Measurements from ENCODE around the gene CCDC63.

Gene CCDC63

DNA sequence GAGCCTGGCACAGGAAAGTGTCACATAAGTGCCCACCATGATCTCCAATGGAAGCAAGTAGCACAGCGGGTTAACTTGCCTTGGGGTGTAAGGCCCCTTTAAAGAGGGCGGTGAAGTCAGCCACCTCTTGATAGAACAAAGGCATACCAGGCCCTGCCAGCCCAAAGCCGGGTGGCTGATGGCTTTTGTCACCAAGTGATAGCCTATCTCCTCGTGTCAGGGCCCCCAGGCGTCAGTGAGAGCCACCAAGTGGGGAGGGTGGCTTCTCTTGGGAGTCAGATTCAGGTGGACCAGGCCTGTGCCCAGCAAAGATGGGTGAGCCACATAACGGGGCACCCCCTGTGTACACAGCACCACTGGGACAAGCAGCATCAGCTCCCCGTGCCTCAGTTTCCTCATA is 81.9 kb downstream of the CCDC63 start:
- H3K4me3 Mint-ChIP-seq: no peak overlapping the region
- H3K27ac Mint-ChIP-seq: no peak overlapping the region
- no peaks in the 10 kb centered on the region for H3K4me1 Mint-ChIP-seq (ENCODE audit: low read depth)
- intact Hi-C loops (cut with micrococcal nuclease): no loop called here
- no peaks in the 10 kb centered on the region for H3K9me3 Mint-ChIP-seq
- no peaks in the 10 kb centered on the region for H3K27me3 Mint-ChIP-seq
- H3K36me3 Mint-ChIP-seq (ENCODE audit: low read depth): no peaks in the 10 kb centered on the region

DNA sequence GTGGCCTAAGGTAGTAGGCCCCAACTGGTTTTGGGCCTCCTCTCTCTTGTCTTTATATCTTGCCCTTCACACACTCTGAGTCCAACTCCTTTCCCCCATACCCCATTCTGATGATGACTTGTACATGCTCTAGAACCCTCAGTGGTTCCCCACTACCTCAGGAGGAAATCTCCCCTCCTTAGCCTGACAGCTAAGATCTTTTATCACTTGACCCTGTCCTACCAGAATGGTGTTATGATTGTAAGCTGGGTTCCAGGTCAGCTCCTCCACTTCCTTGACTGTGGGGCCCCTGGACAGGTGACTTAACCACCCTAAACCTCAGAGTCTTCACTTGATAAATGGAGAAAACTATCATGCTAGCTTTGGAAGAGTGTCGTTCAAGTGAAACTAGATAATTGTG is 83.0 kb downstream of the CCDC63 start:
- Mint-ChIP-seq H3K36me3 (ENCODE audit: low read depth) (no peaks in the 10 kb centered on the region), H3K9me3 (no peaks in the 10 kb centered on the region), H3K27me3 (no peaks in the 10 kb centered on the region), H3K4me3 (no peak overlapping the region), H3K4me1 (ENCODE audit: low read depth) (peaks cover 6% of the 10 kb centered on the region), H3K27ac (no peak overlapping the region)
- intact Hi-C loops (cut with micrococcal nuclease): loop anchor here (10.0 kb wide), 1 partner anchor 535 kb away; no protein-coding TSS in a partner anchor

DNA sequence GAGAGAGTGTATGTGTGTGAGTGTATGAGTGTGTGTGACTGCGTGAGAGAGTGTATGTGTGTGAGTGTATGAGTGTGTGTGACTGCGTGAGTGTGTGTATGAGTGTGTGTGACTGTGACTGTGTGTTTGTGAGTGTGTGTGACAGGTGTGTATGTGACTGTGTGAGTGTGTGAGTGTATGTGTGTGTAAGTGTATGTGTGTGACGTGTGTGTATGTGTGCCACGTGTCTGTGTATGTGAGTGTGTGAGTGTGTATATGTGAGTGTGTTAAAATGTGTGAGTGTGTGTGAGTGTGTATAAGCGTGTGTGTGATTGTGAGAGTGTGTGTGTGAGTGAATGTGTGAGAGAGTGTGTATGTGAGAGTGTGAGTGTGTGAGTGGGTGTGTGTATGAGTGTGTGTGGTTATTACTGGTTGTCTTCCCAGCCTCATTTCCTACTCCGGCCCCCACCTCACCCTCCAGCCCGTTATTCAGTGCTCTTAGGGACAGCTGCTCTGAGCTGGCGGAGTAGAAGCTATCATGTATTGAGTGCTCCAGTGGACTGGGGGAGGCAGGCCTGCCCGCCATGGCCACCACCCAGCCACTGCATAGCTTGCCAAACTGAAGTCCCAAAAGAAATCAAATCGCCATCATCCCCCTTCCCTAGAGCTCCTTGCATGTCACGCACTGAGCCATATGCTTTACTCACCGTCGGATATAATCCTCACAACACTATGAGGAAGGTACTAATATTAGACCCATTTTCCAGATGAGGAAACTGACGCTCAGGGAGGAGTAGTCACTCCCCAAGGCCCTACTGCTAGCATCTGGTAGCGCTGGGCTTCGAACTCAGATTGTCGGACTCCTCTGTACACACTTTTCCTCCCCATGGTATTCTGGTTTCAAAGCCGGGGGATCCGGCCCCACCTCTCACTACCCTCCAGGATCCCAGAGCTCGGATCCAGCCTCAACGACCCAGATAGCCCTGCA is 83.8 kb downstream of the CCDC63 start:
- Mint-ChIP-seq H3K4me3 (no peak overlapping the region), H3K27me3 (no peaks in the 10 kb centered on the region), H3K27ac (no peak overlapping the region), H3K9me3 (no peaks in the 10 kb centered on the region), H3K4me1 (ENCODE audit: low read depth) (peaks cover 6% of the 10 kb centered on the region), H3K36me3 (ENCODE audit: low read depth) (no peaks in the 10 kb centered on the region)
- intact Hi-C loops (cut with micrococcal nuclease): loop anchor here (10.0 kb wide), 1 partner anchor 534 kb away; no protein-coding TSS in a partner anchor

DNA sequence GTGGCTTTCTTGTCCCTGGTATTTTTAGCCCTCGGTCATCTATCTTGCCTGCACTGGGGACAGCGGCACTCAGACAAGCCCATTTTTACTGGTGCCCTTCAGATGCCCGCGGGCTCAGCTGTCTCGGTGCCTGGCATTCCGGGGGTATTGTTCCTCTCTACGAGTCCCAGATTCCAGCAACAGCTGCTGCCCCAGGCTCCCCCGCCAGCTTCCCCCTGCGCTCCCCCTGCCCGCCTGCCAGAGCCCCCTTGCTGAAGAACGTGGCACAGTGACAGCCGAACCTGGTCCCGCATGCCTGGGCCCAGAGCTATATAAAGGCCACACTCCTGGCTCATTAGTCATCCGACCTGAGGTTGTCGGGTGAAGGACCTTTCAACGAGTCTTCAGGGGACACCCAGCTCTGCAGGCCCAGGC is 84.5 kb downstream of the CCDC63 start:
- Mint-ChIP-seq H3K4me1 (ENCODE audit: low read depth) (peaks cover 7% of the 10 kb centered on the region), H3K36me3 (ENCODE audit: low read depth) (no peaks in the 10 kb centered on the region)
- intact Hi-C loops (cut with micrococcal nuclease): loop anchor here (10.0 kb wide), 1 partner anchor 533 kb away; no protein-coding TSS in a partner anchor

DNA sequence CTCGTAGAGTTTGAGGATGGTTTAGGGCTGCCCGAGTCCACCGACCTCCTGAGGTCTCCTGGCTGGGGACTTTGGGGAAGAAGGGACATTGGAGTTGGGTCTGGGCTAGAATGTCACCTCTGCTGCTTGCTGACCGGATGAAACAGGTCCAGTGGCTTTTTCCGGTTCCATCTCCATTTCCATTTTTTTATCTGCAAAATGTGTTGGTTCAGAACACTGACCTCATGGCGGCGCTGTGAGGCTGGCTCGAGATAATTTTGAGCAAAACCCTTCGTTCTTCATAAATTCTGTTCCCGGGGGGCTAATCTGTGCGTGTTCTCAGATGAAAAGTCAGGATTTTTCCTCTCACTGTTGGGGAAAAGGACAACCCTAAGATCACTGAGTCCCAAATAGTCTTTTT is 85.3 kb downstream of the CCDC63 start:
- peaks cover 12% of the 10 kb centered on the region for H3K4me1 Mint-ChIP-seq (ENCODE audit: low read depth)
- no peak overlapping the region for H3K27ac Mint-ChIP-seq
- peaks cover 9% of the 10 kb centered on the region for H3K27me3 Mint-ChIP-seq
- H3K9me3 Mint-ChIP-seq: no peaks in the 10 kb centered on the region
- H3K4me3 Mint-ChIP-seq: no peak overlapping the region
- H3K36me3 Mint-ChIP-seq (ENCODE audit: low read depth): no peaks in the 10 kb centered on the region
- intact Hi-C loops (cut with micrococcal nuclease): loop anchor here (10.0 kb wide), 1 partner anchor 533 kb away; no protein-coding TSS in a partner anchor

More for the DNA sequence above, 84.5 kb downstream of the CCDC63 start:
- Mint-ChIP-seq H3K9me3 (no peaks in the 10 kb centered on the region), H3K27ac (no peak overlapping the region), H3K27me3 (peaks cover 3% of the 10 kb centered on the region), H3K4me3 (no peak overlapping the region)

DNA sequence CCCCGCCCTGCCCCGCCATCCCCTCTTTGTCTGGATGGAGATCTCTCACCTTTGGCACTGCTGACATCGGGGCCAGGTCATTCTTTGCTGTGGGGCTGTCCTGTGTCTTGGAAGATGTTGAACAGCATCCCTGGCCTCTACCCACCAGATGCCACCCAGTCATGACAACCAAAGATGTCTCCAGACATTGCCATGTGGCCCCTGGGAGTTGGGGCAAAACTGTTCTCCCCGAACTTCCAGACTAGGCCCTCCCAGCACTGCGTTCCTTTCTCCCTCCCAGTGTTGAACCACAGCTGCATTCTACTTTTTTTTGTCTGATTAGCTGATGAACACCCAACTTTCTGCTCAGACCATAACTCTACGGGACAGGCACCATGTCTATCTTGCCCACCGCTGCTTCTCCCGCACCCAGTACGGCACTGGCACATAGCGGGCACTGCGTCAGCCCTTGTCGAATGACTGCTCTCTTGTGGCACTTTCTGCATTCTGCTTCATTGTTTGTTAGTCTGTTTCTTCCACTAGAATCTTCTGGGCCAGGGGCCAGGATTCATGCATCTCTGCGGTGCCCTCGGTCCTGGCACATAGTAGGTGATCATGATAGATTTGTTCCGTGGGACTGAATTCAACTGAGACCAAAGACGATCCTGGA is 86.7 kb downstream of the CCDC63 start:
- no peak overlapping the region for H3K27ac Mint-ChIP-seq
- H3K4me1 Mint-ChIP-seq (ENCODE audit: low read depth): peaks cover 16% of the 10 kb centered on the region
- peaks cover 14% of the 10 kb centered on the region for H3K27me3 Mint-ChIP-seq
- H3K4me3 Mint-ChIP-seq: no peak overlapping the region
- intact Hi-C loops (cut with micrococcal nuclease): loop anchor here (10.0 kb wide), 1 partner anchor 531 kb away; no protein-coding TSS in a partner anchor
- no peaks in the 10 kb centered on the region for H3K9me3 Mint-ChIP-seq
- no peaks in the 10 kb centered on the region for H3K36me3 Mint-ChIP-seq (ENCODE audit: low read depth)

DNA sequence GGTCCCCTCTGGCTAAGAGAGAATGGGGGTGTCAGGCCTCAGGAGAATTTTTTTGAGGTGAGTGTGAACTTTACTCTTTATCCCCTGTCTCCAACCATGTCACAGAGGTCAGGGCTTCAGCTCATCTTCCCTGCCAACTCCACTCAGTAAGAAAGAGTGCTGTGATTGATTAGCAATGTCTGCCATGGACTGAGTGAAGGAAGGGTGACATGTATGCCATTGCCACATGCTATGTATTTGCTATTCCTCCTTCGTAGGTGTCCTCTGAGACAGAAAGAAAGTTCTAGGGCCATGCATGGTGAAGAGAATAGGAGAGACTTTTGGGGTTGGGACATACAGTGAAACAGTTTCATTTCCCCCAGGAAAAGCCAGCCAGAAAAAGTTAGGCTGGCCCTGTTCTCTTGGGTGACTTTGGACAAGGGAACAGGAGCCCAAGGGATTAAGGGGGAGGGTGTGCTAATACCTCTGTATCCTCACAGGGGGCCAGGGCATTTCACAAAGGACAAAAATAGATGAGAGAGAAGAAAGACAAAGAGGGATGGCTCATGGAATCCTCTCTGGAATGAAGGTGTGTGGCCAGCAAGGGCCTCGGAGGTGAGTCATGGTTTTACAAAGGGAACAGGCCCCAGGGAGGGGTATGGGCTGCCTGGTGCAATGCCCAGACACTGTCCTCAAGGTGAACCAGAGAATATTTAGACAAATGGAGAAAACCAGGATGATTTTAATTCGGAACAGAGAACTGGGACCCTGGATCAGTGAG is 87.5 kb downstream of the CCDC63 start:
- Mint-ChIP-seq H3K4me1 (ENCODE audit: low read depth) (peaks cover 16% of the 10 kb centered on the region), H3K27ac (no peak overlapping the region), H3K9me3 (no peaks in the 10 kb centered on the region), H3K27me3 (peaks cover 14% of the 10 kb centered on the region), H3K36me3 (ENCODE audit: low read depth) (no peaks in the 10 kb centered on the region), H3K4me3 (no peak overlapping the region)
- intact Hi-C loops (cut with micrococcal nuclease): loop anchor here (10.0 kb wide), 1 partner anchor 531 kb away; no protein-coding TSS in a partner anchor

DNA sequence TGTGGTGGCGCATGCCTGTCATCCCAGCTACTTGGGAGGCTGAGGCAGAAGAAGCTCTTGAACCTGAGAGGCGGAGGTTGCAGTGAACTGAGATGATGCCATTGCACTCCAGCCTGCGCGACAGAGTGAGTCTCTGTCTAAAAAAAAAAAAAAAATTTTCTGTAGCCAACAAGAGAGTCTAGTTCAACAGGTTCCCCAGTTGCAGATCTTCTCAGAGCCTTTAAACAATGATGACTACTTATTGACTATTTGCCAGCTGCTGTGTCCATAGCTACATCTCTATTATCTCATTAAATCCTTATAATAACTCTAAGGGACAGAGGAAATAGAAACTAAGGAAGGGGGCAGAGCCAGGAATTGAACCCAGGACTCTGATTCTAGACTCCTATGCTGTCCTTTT is 88.8 kb downstream of the CCDC63 start:
- intact Hi-C loops (cut with micrococcal nuclease): loop anchor here (5.0 to 10.0 kb wide), 2 partner anchors 237 to 529 kb away; no protein-coding TSS in a partner anchor
- peaks cover 14% of the 10 kb centered on the region for H3K27me3 Mint-ChIP-seq
- peaks cover 16% of the 10 kb centered on the region for H3K4me1 Mint-ChIP-seq (ENCODE audit: low read depth)
- no peak overlapping the region for H3K27ac Mint-ChIP-seq
- H3K9me3 Mint-ChIP-seq: no peaks in the 10 kb centered on the region
- no peaks in the 10 kb centered on the region for H3K36me3 Mint-ChIP-seq (ENCODE audit: low read depth)
- H3K4me3 Mint-ChIP-seq: no peak overlapping the region

DNA sequence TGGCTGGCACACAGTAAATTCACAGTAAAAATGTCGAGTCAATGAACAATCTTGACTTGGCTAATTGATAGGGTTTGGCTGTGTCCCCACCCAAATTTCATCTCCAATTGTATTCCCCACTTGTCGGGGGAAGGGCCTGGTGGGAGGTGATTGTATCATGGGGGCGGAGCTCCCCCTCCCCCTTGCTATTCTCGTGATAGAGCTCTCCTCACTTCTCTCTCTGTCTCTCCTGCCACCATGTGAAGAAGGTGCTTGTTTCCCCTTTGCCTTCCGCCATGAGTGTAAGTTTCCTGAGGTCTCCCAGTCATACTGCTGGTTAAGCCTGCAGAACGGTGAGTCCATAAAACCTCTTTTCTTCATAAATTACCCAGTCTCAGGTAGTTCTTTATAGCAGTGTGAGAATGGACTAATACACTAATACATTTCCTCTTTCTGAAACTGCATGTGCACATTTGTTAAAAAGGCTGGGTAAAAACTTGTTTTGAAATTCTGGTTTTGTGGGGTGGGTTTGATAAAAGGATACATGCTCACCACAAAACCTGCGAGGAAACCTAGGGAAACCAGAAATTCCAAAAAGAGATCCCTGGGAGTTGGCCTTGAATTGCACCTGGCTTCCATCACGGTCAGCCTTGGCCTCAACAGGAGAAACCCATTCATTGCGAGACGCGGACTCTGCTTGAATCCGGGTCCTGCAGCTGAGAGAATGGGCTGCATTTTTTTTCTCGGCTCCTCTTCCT is 89.7 kb downstream of the CCDC63 start:
- Mint-ChIP-seq H3K27ac (no peak overlapping the region), H3K4me3 (no peak overlapping the region), H3K9me3 (no peaks in the 10 kb centered on the region), H3K36me3 (ENCODE audit: low read depth) (no peaks in the 10 kb centered on the region), H3K27me3 (peaks cover 14% of the 10 kb centered on the region), H3K4me1 (ENCODE audit: low read depth) (peaks cover 16% of the 10 kb centered on the region)
- intact Hi-C loops (cut with micrococcal nuclease): loop anchor here (1.0 to 10.0 kb wide), 3 partner anchors 236 to 528 kb away; no protein-coding TSS in a partner anchor

DNA sequence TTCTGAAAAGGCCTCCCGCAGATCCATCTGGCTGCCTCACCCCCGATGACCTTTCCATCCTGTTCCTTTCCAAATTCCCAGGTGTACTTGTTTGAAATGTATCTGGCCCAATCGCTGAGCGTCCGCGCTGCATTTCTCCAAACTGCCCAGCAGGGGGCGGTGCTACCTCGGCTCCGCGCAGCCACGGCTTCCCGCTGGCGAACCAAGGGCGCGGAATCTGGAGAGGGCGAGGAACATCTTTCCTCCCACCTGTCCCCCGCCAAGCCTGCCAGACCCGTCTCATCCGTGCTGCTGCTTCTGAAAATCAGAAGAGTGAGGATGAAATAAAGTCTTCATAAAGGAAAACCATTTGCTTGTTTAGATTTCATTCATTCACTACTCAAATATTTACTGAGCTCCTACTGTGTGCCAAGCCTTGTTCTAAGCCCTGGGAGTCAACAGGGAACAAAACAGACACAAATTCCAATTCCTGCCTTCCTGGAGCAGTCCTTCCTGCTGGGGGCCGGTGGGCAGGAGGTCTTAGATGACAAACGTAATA is 90.4 kb downstream of the CCDC63 start:
- Mint-ChIP-seq H3K4me1 (ENCODE audit: low read depth) (peaks cover 16% of the 10 kb centered on the region), H3K36me3 (ENCODE audit: low read depth) (no peaks in the 10 kb centered on the region), H3K27me3 (peaks cover 14% of the 10 kb centered on the region), H3K27ac (no peak overlapping the region), H3K4me3 (no peak overlapping the region), H3K9me3 (no peaks in the 10 kb centered on the region)
- intact Hi-C loops (cut with micrococcal nuclease): loop anchor here (1.0 to 10.0 kb wide), 3 partner anchors 235 to 528 kb away; no protein-coding TSS in a partner anchor

DNA sequence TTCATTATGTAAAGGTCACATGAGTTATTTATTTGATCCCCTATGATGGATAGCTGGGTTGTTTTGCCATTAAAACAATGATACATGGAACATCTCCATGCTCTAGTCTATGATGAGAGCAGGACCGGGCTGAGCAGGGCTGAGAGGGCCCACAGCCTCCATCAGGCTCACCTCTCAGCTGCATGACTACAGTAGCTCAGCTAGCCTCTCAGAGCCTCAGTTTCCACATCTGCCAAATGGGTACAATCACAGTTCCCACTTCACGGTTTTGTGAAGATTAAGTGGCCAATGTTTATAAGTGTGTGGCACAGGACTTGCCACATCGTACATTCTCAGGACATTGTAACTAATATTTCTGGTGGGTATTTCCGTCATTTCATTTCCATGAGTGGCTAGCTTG is 93.5 kb downstream of the CCDC63 start:
- intact Hi-C loops (cut with micrococcal nuclease): no loop called here
- Mint-ChIP-seq H3K4me3 (no peak overlapping the region), H3K9me3 (peaks cover under 1% of the 10 kb centered on the region)

DNA sequence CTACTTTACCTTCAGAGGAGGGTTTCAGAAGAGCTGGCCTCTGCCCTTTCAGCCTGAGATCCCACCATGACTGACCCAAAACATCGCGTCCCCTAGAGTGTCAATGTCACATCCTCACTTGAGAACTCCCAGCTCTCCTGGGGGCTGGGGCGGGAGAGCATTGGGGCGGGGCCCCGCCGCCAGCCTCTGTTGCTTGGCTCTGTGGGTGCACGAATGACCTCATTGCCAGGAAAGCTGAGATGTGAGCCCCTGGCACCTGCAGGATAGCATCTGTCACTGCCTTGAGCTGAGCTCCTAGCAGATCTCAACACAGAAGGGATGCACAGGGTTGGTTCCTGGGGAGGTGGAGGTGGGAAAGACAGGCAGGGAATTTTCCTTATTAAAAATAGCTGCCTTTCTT is 94.1 kb downstream of the CCDC63 start:
- peaks cover 7% of the 10 kb centered on the region for H3K9me3 Mint-ChIP-seq
- peaks cover 11% of the 10 kb centered on the region for H3K4me1 Mint-ChIP-seq (ENCODE audit: low read depth)
- H3K27ac Mint-ChIP-seq: no peak overlapping the region
- peaks cover 21% of the 10 kb centered on the region for H3K27me3 Mint-ChIP-seq
- H3K36me3 Mint-ChIP-seq (ENCODE audit: low read depth): no peaks in the 10 kb centered on the region
- intact Hi-C loops (cut with micrococcal nuclease): no loop called here
- H3K4me3 Mint-ChIP-seq: no peak overlapping the region

More for the DNA sequence above, 93.5 kb downstream of the CCDC63 start:
- no peaks in the 10 kb centered on the region for H3K36me3 Mint-ChIP-seq (ENCODE audit: low read depth)
- no peak overlapping the region for H3K27ac Mint-ChIP-seq
- peaks cover 22% of the 10 kb centered on the region for H3K27me3 Mint-ChIP-seq
- peaks cover 11% of the 10 kb centered on the region for H3K4me1 Mint-ChIP-seq (ENCODE audit: low read depth)

DNA sequence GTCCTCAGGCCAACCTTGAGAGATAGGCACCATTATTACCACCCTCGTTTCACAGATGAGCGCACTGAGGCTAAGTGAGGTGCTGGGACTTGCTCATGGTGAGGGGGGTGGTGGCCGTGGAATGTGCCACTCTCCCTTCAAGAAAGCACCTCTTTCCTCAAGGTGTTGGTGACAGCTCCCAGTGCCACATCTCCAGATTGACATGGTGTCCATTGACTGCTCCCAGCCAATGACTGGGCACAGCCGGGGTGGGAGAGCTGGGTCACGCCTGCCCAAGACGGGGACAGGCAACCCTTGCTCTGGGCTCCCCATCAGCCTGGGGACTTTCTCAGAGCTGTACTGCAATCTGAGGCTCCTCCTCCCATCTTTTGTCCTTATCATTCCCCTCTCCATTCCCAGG is 94.6 kb downstream of the CCDC63 start:
- intact Hi-C loops (cut with micrococcal nuclease): no loop called here
- Mint-ChIP-seq H3K4me1 (ENCODE audit: low read depth) (peaks cover 9% of the 10 kb centered on the region), H3K4me3 (no peak overlapping the region), H3K27me3 (peaks cover 18% of the 10 kb centered on the region), H3K27ac (no peak overlapping the region), H3K9me3 (peaks cover 12% of the 10 kb centered on the region), H3K36me3 (ENCODE audit: low read depth) (no peaks in the 10 kb centered on the region)

Data from dendritic cell treated with granulocyte-macrophage colony-stimulating factor and Interleukin-4, amounts not matched to agents 40 ng/mL and 50 ng/mL, for 4 days (primary cell).